Psoas muscle (tissue), 8 donors: ENCODE data around the gene PRTN3. TPM values are rescaled to one million over a fixed set of nuclear protein-coding genes. Genes with fewer than 3 reads are reported as not detected.
A peak's percentile ranks its signal among the peaks of the same experiment; 100 is the strongest.

Experiments
- ATAC-seq, 4 donors: fragments of 200-7000 bp; cut with Tn5 transposase; one replicate each; pipeline ENCODE4 v1.9.1; 2020; ENCODE audit warnings: moderate library complexity in 3 of 4, mild to moderate bottlenecking in 2 of 4
- DNase-seq, 2 donors: peaks; one replicate each; pipeline ENCODE4 v3.0.0-alpha.2; 2020
- H3K27ac ChIP-seq: fragments of 200-600 bp; one replicate; pipeline ENCODE4 v1.8.0; 2022
- H3K27me3 ChIP-seq, 3 donors: fragments of 200-600 bp in 1 of 3; one replicate each; pipeline versions ENCODE4 v1.6.1 to v1.8.0; 2013 to 2022; ENCODE audit warnings: low read length in 2 of 3, mild to moderate bottlenecking in 2 of 3, moderate library complexity in 1 of 3; ENCODE audit not compliant: insufficient read depth in 3 of 3
- H3K36me3 ChIP-seq, 2 donors: fragments of 200-600 bp in 1 of 2; one replicate each; pipeline versions ENCODE4 v1.6.1 to v1.8.0; 2013 to 2022; ENCODE audit warnings: low read depth in 1 of 2, mild to moderate bottlenecking in 1 of 2, moderate library complexity in 1 of 2; ENCODE audit not compliant: insufficient read depth in 1 of 2
- H3K4me1 ChIP-seq: fragments of 200-600 bp; one replicate; pipeline ENCODE4 v1.8.0; 2022
- H3K4me3 ChIP-seq: fragments of 200-600 bp; one replicate; pipeline ENCODE4 v1.8.0; 2022; ENCODE audit warnings: mild to moderate bottlenecking
- H3K9me3 ChIP-seq: fragments of 200-600 bp; one replicate; pipeline ENCODE4 v1.8.0; 2022
- WGBS, 3 donors: extraction: QIAGEN DNeasy Blood & Tissue Kit; methylation state at CpG; one replicate each; pipeline versions ENCODE4 v1.1.6 to v1.1.7; 2013; 5-methylcytosine and 5-hydroxymethylcytosine counted together
- intact Hi-C, 2 donors: fragments of 100-400 bp; cut with DNase I; formaldehyde crosslinking; loops; one replicate each; pipeline versions ENCODE4 v1.11.0 to v1.14.2; 2022
- polyA plus RNA-seq, 3 donors: library from polyadenylated mRNA; stranded (reverse); fragments of 200-250 nt; gene quantifications; one replicate each; pipeline ENCODE4 v1.2.3, GENCODE V29; 2013
- total RNA-seq, 4 donors: library from RNA; stranded (reverse); fragmentation: NEBNext Ultra II Directional in 2 of 4; extraction: Animal tissue kit (Norgen Biotek cat#: 25700) in 2 of 4; gene quantifications; one replicate each; pipeline versions ENCODE4 v1.2.1 to v1.2.4, GENCODE V29; 2021 to 2023
- TF ChIP-seq, protein P1 (sequence below): fragments of 200-600 bp; IDR thresholded peaks from one replicate; pipeline ENCODE4 v1.8.0; 2022; ENCODE audit warnings: antibody characterized with exemption
- donor health status: healthy with polysubstance abuse.
- donor health status: DM: no; HTN: no; CAD: no; lungs with moderate emphysema.
- donor health status: Bipolar disorder and iron deficiency.
- donor health status: healthy.
- donor health status: DM: yes; HTN: yes; CAD: no.
- donor health status: DM: no; HTN: no; CAD: no.
- donor health status: DM: no; HTN: no; CAD: no.
- donor health status: DM: yes; HTN: yes; CAD: no.

The PRTN3 gene
- total and polyA plus RNA-seq, 7 donors, result 0.04 to 0.34 (median 0.14) TPM; not detected in 3

DNA sequence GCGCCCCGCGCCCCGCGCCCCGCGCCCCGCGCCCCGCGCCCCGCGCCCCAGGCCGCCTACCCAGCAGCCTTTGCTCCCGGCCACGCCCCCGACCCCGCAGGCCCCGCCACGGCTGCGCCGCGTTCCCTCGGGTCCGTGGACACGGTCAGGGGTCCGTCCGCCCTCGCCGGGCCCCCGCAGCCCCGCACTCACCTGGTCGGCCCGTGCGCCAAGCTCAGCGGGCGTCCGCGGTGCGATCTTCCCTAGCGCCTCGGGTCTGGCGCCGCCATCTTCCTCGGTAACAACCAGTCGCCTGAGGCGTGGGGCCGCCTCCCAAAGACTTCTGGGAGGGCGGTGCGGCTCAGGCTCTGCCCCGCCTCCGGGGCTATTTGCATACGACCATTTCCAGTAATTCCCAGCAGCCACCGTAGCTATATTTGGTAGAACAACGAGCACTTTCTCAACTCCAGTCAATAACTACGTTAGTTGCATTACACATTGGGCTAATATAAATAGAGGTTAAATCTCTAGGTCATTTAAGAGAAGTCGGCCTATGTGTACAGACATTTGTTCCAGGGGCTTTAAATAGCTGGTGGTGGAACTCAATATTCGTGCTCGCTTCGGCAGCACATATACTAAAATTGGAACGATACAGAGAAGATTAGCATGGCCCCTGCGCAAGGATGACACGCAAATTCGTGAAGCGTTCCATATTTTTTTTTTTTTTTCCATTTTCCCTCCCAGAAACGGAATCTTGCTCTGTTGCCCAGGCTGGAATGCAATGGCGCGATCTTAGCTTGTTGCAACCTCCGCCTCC, 52.3 kb downstream of the PRTN3 start, which contains the start of the genes MED16 and RNU6-9:
Gene MED16 (minus strand): TSS at position 294 of the 796 bp plus-strand sequence. CDS start 2,056 bp downstream, outside the sequence.
Gene RNU6-9 (plus strand): TSS at position 591 of the 796 bp plus-strand sequence.
- Histone ChIP-seq H3K27me3 (no peaks in the 10 kb centered on the region), H3K9me3 (no peaks in the 10 kb centered on the region), H3K36me3 (peaks cover 9 to 35% of the 10 kb centered on the region in 2 donors), H3K27ac (peak within 1 kb of the TSS; percentile 94), H3K4me1 (no peaks in the 10 kb centered on the region), H3K4me3 (peak within 1 kb of the TSS; percentile 87)
- TF ChIP-seq, protein P1, sequence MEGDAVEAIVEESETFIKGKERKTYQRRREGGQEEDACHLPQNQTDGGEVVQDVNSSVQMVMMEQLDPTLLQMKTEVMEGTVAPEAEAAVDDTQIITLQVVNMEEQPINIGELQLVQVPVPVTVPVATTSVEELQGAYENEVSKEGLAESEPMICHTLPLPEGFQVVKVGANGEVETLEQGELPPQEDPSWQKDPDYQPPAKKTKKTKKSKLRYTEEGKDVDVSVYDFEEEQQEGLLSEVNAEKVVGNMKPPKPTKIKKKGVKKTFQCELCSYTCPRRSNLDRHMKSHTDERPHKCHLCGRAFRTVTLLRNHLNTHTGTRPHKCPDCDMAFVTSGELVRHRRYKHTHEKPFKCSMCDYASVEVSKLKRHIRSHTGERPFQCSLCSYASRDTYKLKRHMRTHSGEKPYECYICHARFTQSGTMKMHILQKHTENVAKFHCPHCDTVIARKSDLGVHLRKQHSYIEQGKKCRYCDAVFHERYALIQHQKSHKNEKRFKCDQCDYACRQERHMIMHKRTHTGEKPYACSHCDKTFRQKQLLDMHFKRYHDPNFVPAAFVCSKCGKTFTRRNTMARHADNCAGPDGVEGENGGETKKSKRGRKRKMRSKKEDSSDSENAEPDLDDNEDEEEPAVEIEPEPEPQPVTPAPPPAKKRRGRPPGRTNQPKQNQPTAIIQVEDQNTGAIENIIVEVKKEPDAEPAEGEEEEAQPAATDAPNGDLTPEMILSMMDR, result no peak
- peak; percentile 90 to 95 for DNase-seq
- whole genome bisulfite sequencing, 3 donors, result 1% methylated on average over 32 to 68 of the region's 69 CpGs
- peak; percentile 96 to 98 (median 98) for ATAC-seq
- intact Hi-C loops, result no loop called here

DNA sequence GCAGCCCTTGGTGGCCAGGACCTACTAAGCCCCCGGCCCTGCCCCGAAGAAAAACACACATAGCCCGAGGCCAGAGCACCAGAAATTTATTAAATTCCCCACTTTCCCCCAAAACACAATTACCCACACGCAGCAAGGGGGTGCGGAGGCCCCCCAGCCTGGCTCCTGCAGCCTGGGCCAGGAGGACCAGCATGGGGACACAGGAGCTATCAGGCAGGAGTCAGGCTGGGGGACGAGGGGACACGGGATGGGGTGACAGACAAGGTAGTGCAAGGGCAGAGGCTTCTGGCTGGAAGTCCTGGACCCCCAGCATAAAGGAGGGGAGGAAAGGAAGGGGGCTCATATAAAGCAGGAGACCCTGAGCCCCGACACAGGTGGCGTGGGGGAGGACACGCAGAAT, 55.6 kb downstream of the PRTN3 start:
- TF ChIP-seq, protein P1, result no peak
- ATAC-seq (no peak), DNase-seq (no peak)
- WGBS, 3 donors, result 91 to 95% (median 94%) methylated on average over 10 of the region's 10 CpGs
- H3K27ac ChIP-seq, result no peak overlapping the region
- intact Hi-C loops, result no loop called here
- H3K4me1 ChIP-seq, result no peaks in the 10 kb centered on the region
- no peaks in the 10 kb centered on the region for H3K27me3 ChIP-seq
- H3K4me3 ChIP-seq, result no peak overlapping the region
- peaks cover 0 to 24% of the 10 kb centered on the region in 2 donors for H3K36me3 ChIP-seq
- H3K9me3 ChIP-seq, result no peaks in the 10 kb centered on the region

DNA sequence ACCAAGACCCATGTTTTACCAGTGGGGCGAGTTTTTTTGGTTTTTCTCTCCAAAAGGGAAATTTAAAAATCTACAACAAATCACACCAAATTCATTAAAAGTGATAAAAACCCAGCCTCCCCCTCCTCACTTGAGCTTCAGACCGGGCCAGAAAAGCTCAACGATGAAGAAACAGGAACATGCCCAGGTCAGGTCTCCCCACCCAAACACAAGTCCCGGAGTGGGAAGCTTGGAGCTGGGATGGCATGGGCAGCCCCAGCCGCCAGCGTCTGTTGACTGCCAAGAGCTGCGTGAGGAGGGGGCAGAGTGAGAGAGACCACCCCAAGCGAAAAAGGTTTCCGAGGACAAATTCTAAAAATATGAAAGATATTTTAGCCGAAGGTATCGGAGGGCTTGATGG, 56.2 kb downstream of the PRTN3 start:
- Histone ChIP-seq H3K9me3 (no peaks in the 10 kb centered on the region), H3K27ac (no peak overlapping the region), H3K27me3 (no peaks in the 10 kb centered on the region), H3K4me1 (no peaks in the 10 kb centered on the region), H3K36me3 (peaks cover 0 to 24% of the 10 kb centered on the region in 2 donors), H3K4me3 (no peak overlapping the region)
- 90 to 93% (median 91%) methylated on average over 11 of the region's 11 CpGs for WGBS, 3 donors
- TF ChIP-seq, protein P1, result no peak
- ATAC-seq (no peak), DNase-seq (no peak)
- intact Hi-C loops, result no loop called here

GRCh38 chr19:897442-898039, 56.7 kb downstream of the PRTN3 start:
- Histone ChIP-seq H3K27ac (no peak overlapping the region), H3K36me3 (peaks cover 0 to 24% of the 10 kb centered on the region in 2 donors), H3K4me3 (no peak overlapping the region), H3K4me1 (no peaks in the 10 kb centered on the region), H3K27me3 (no peaks in the 10 kb centered on the region), H3K9me3 (no peaks in the 10 kb centered on the region)
- DNase-seq (peak; percentile 11 to 48), ATAC-seq (no peak)
- TF ChIP-seq, protein P1, result no peak
- WGBS, 3 donors, result 88 to 91% (median 90%) methylated on average over 25 to 26 of the region's 26 CpGs
- intact Hi-C loops, result no loop called here

Other genes starting within 250 kb of the PRTN3 start
- gene POLRMT, start 207.5 kb upstream of the PRTN3 start, total RNA-seq, result 10 to 100 TPM; 66.1 to 99.8 (median 81.4) TPM
- 10 to 100 TPM; 61.7 to 79.6 (median 66.5) TPM for gene POLRMT, start 207.5 kb upstream of the PRTN3 start, polyA plus RNA-seq
- gene FGF22, start 201.1 kb upstream of the PRTN3 start, total RNA-seq, result under 1 TPM in 2 of 4 donors, not detected in 2; 0.15 to 0.26 TPM
- under 1 TPM; 0.14 to 0.42 (median 0.16) TPM for gene FGF22, start 201.1 kb upstream of the PRTN3 start, polyA plus RNA-seq
- gene RNF126, start 177.8 kb upstream of the PRTN3 start, total RNA-seq, result 10 to 100 TPM; 25.2 to 62.9 (median 50.4) TPM
- gene RNF126, start 177.8 kb upstream of the PRTN3 start, polyA plus RNA-seq, result 10 to 100 TPM; 48.8 to 72.1 (median 63.3) TPM
- gene FSTL3, start 164.6 kb upstream of the PRTN3 start, total RNA-seq, result 10 to 100 TPM in 2 of 4 donors, 1 to 10 TPM in 2; 5.4 to 11.5 (median 8.5) TPM
- gene FSTL3, start 164.6 kb upstream of the PRTN3 start, polyA plus RNA-seq, result 10 to 100 TPM in 1 of 3 donors, 1 to 10 TPM in 2; 4.3 to 30.3 (median 6.1) TPM
- under 1 TPM in 1 of 4 donors, not detected in 3; 0.25 TPM for gene PRSS57, start 145.5 kb upstream of the PRTN3 start, total RNA-seq
- under 1 TPM in 1 of 3 donors, not detected in 2; 0.05 TPM for gene PRSS57, start 145.5 kb upstream of the PRTN3 start, polyA plus RNA-seq
- 10 to 100 TPM in 2 of 4 donors, 1 to 10 TPM in 2; 9.3 to 17.9 (median 10.9) TPM for gene PALM, start 132.1 kb upstream of the PRTN3 start, total RNA-seq
- gene PALM, start 132.1 kb upstream of the PRTN3 start, polyA plus RNA-seq, result 1 to 10 TPM; 4.9 to 9.6 (median 6.8) TPM
- under 1 TPM in 1 of 4 donors, not detected in 3; 0.08 TPM for gene MISP, start 89.9 kb upstream of the PRTN3 start, total RNA-seq
- under 1 TPM in 2 of 3 donors, not detected in 1; 0.09 to 0.13 TPM for gene MISP, start 89.9 kb upstream of the PRTN3 start, polyA plus RNA-seq
- 10 to 100 TPM; 36.5 to 69.4 (median 60.8) TPM for gene PTBP1, start 43.5 kb upstream of the PRTN3 start, total RNA-seq
- 10 to 100 TPM; 24.2 to 36.3 (median 25.1) TPM for gene PTBP1, start 43.5 kb upstream of the PRTN3 start, polyA plus RNA-seq
- gene PLPPR3, start 19.0 kb upstream of the PRTN3 start, total RNA-seq, result not detected
- gene PLPPR3, start 19.0 kb upstream of the PRTN3 start, polyA plus RNA-seq, result not detected
- gene AZU1, start 13.2 kb upstream of the PRTN3 start, total RNA-seq, result under 1 TPM in 1 of 4 donors, not detected in 3; 0.69 TPM
- not detected for gene AZU1, start 13.2 kb upstream of the PRTN3 start, polyA plus RNA-seq
- under 1 TPM in 2 of 4 donors, not detected in 2; 0.39 to 0.55 TPM for gene ELANE, start 11.3 kb downstream of the PRTN3 start, total RNA-seq
- gene ELANE, start 11.3 kb downstream of the PRTN3 start, polyA plus RNA-seq, result under 1 TPM; 0.55 to 0.95 (median 0.92) TPM
- 10 to 100 TPM; 56.8 to 79.9 (median 64.2) TPM for gene CFD, start 18.7 kb downstream of the PRTN3 start, total RNA-seq
- gene CFD, start 18.7 kb downstream of the PRTN3 start, polyA plus RNA-seq, result 100 to 1,000 TPM in 2 of 3 donors, 10 to 100 TPM in 1; 87.1 to 142 (median 142) TPM
- 10 to 100 TPM; 47.0 to 66.5 (median 56.7) TPM for gene MED16, start 52.2 kb downstream of the PRTN3 start, total RNA-seq
- gene MED16, start 52.2 kb downstream of the PRTN3 start, polyA plus RNA-seq, result 10 to 100 TPM; 30.7 to 55.8 (median 51.3) TPM
- not detected for gene RNU6-9, start 52.5 kb downstream of the PRTN3 start, total RNA-seq
- gene RNU6-9, start 52.5 kb downstream of the PRTN3 start, polyA plus RNA-seq, result not detected
- 10 to 100 TPM; 17.8 to 56.8 (median 50.6) TPM for gene R3HDM4, start 72.2 kb downstream of the PRTN3 start, total RNA-seq
- gene R3HDM4, start 72.2 kb downstream of the PRTN3 start, polyA plus RNA-seq, result 10 to 100 TPM; 37.4 to 92.0 (median 60.8) TPM
- gene KISS1R, start 76.3 kb downstream of the PRTN3 start, total RNA-seq, result not detected
- gene KISS1R, start 76.3 kb downstream of the PRTN3 start, polyA plus RNA-seq, result under 1 TPM in 1 of 3 donors, not detected in 2; 0.16 TPM
- gene ARID3A, start 85.0 kb downstream of the PRTN3 start, total RNA-seq, result 1 to 10 TPM; 4.2 to 6.7 (median 4.9) TPM
- gene ARID3A, start 85.0 kb downstream of the PRTN3 start, polyA plus RNA-seq, result 1 to 10 TPM; 2.3 to 4.2 (median 3.2) TPM
- 10 to 100 TPM; 17.4 to 28.0 (median 20.3) TPM for gene WDR18, start 143.3 kb downstream of the PRTN3 start, total RNA-seq
- 10 to 100 TPM; 30.8 to 77.9 (median 39.0) TPM for gene WDR18, start 143.3 kb downstream of the PRTN3 start, polyA plus RNA-seq
- gene GRIN3B, start 159.4 kb downstream of the PRTN3 start, total RNA-seq, result under 1 TPM in 1 of 4 donors, not detected in 3; 0.16 TPM
- gene GRIN3B, start 159.4 kb downstream of the PRTN3 start, polyA plus RNA-seq, result under 1 TPM in 1 of 3 donors, not detected in 2; 0.01 TPM
- gene TMEM259, start 180.1 kb downstream of the PRTN3 start, total RNA-seq, result 100 to 1,000 TPM in 1 of 4 donors, 10 to 100 TPM in 3; 67.1 to 128 (median 87.4) TPM
- gene TMEM259, start 180.1 kb downstream of the PRTN3 start, polyA plus RNA-seq, result 100 to 1,000 TPM in 1 of 3 donors, 10 to 100 TPM in 2; 80.6 to 133 (median 89.9) TPM
- not detected for gene RNU6-2, start 180.5 kb downstream of the PRTN3 start, total RNA-seq
- not detected for gene RNU6-2, start 180.5 kb downstream of the PRTN3 start, polyA plus RNA-seq
- 1 to 10 TPM; 3.0 to 9.5 (median 8.5) TPM for gene CNN2, start 185.6 kb downstream of the PRTN3 start, total RNA-seq
- 1 to 10 TPM; 1.7 to 6.3 (median 2.3) TPM for gene CNN2, start 185.6 kb downstream of the PRTN3 start, polyA plus RNA-seq
- gene ABCA7, start 199.1 kb downstream of the PRTN3 start, total RNA-seq, result 10 to 100 TPM in 3 of 4 donors, 1 to 10 TPM in 1; 5.2 to 19.5 (median 16.5) TPM
- 10 to 100 TPM in 1 of 3 donors, 1 to 10 TPM in 2; 2.6 to 10.1 (median 3.3) TPM for gene ABCA7, start 199.1 kb downstream of the PRTN3 start, polyA plus RNA-seq
- 1 to 10 TPM; 2.0 to 4.0 (median 3.2) TPM for gene ARHGAP45, start 226.2 kb downstream of the PRTN3 start, total RNA-seq
- 1 to 10 TPM; 1.2 to 1.8 (median 1.8) TPM for gene ARHGAP45, start 226.2 kb downstream of the PRTN3 start, polyA plus RNA-seq